ENCODE results near the gene ZNF827. TPM values are rescaled to one million over a fixed set of nuclear protein-coding genes. Genes with fewer than 3 reads are reported as not detected.

ZNF827 gene
- total RNA-seq, 1 donor from 2014 or later = 116 TPM

DNA sequence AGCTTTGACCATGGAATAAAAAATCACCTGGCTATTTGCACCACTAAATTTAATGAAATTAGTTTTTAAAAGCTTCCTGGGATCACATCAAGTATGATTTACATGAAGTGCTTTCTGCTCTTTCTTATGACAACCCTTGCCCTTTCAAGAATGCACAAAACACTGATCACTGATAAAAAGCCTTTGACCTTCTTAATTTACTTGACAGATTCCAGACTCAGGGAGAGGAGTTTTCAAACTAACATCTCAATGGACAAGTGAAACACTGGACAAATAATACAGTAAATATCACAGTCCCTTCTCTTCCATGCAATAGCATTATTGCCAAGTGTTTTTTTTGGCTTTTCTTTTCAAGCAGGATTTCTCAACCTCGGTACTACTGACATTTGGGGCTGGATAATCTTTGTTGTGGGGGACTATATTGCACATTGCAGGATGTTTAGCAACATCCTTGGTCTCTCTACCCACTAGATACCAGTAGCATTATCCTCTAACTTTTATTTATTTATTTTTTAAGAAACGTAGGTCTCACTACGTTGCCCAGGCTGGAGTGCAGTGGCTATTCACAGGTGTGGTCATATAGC is 86.3 kb downstream of the ZNF827 start:
- Mint-ChIP-seq H3K27ac (peak overlapping the region; percentile 83), H3K9me3 (no peaks in the 10 kb centered on the region), H3K36me3 (peaks cover 36% of the 10 kb centered on the region), H3K4me1 (peaks cover 29% of the 10 kb centered on the region), H3K27me3 (ENCODE audit: low read depth) (no peaks in the 10 kb centered on the region), H3K4me3 (no peak overlapping the region)
- no peak for DNase-seq (ENCODE audit: low spot score in 2 of 2, unreplicated experiment in 2 of 2)
- TF ChIP-seq, protein P1, sequence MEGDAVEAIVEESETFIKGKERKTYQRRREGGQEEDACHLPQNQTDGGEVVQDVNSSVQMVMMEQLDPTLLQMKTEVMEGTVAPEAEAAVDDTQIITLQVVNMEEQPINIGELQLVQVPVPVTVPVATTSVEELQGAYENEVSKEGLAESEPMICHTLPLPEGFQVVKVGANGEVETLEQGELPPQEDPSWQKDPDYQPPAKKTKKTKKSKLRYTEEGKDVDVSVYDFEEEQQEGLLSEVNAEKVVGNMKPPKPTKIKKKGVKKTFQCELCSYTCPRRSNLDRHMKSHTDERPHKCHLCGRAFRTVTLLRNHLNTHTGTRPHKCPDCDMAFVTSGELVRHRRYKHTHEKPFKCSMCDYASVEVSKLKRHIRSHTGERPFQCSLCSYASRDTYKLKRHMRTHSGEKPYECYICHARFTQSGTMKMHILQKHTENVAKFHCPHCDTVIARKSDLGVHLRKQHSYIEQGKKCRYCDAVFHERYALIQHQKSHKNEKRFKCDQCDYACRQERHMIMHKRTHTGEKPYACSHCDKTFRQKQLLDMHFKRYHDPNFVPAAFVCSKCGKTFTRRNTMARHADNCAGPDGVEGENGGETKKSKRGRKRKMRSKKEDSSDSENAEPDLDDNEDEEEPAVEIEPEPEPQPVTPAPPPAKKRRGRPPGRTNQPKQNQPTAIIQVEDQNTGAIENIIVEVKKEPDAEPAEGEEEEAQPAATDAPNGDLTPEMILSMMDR (IDR thresholded peaks at IDR 0.05; ENCODE audit: unreplicated experiment) = no peak

DNA sequence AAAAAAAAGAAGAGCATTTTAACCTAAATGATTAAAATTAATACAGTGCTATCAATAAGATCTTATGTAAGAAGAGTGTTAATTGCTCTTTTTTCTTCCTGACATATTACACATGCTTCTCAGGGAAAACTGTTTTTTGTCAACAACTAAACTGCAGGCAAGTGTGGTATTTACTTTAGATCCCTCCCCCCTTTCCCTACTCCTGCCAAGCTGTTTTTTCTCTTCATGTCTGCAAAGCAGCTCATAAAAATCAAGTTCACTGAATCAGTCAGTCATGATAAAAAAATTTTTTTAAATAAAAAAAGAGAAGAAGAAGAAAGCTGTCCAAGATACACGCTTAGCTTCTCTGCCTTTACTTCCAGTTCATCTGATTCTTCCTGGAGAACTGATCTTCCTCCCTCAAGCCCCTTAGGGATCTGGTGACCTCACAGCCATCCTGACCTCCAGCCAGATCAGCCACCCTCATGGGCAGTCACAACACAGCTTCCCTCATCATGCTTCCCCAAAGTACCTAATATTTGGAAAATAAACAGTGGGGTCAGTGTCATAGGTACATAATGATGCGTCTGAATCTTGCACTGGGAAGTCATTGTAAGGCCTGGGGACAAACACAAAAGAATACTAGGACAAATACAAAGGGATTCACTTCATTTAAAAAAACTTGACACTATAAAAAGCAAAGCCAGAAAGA is 87.0 kb downstream of the ZNF827 start:
- TF ChIP-seq, protein P1 (IDR thresholded peaks at IDR 0.05; ENCODE audit: unreplicated experiment) = no peak
- H3K27ac Mint-ChIP-seq = peak overlapping the region; percentile 83
- H3K9me3 Mint-ChIP-seq = no peaks in the 10 kb centered on the region
- DNase-seq (ENCODE audit: low spot score in 2 of 2, unreplicated experiment in 2 of 2) = no peak
- peaks cover 32% of the 10 kb centered on the region for H3K4me1 Mint-ChIP-seq
- H3K36me3 Mint-ChIP-seq = peaks cover 37% of the 10 kb centered on the region
- H3K4me3 Mint-ChIP-seq = no peak overlapping the region
- no peaks in the 10 kb centered on the region for H3K27me3 Mint-ChIP-seq (ENCODE audit: low read depth)

DNA sequence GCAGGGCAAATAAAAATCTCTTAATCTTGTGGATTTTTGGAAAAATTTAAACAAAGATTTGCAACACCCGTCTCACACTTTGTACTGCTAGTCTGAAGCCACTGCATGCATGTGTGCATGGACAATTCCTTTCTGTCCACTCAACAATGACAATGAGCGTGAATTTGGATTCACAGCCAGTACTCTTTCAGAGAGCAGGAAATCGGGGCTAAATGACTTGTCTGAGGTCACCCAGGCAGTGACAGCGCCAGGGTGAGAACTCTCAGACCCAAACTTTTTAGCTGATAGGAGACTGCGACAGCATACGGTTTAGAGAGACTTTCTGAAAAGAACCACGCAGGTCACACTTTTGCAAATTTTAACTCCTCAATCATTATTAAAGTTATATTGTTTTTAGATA is 90.9 kb downstream of the ZNF827 start:
- TF ChIP-seq, protein P1 (IDR thresholded peaks at IDR 0.05; ENCODE audit: unreplicated experiment) = no peak
- Mint-ChIP-seq H3K4me3 (no peak overlapping the region), H3K27me3 (ENCODE audit: low read depth) (no peaks in the 10 kb centered on the region), H3K27ac (peak overlapping the region; percentile 34), H3K36me3 (peaks cover 46% of the 10 kb centered on the region), H3K9me3 (no peaks in the 10 kb centered on the region), H3K4me1 (peaks cover 24% of the 10 kb centered on the region)
- DNase-seq (ENCODE audit: low spot score in 2 of 2, unreplicated experiment in 2 of 2) = no peak

DNA sequence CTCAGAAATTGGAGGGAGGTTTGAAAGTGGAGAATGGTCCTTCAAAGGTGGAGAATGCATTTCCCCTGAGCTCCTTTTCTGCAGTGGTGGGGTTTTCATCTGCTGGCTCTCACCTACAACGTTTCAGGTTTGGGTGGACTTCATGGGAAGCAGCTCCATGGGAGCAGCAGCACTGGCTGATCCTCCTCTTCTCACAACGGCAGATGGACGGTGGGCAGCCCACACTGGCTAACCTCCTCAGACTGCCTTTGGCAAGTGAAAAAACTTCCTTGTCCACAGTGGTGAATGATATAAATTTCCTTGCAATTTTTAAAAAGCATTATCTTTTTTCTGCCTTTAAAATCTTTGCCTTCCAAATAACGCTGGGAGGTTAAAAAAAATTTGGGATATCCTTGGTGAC is 93.5 kb downstream of the ZNF827 start:
- no peaks in the 10 kb centered on the region for H3K27me3 Mint-ChIP-seq (ENCODE audit: low read depth)
- peaks cover 61% of the 10 kb centered on the region for H3K36me3 Mint-ChIP-seq
- TF ChIP-seq, protein P1 (IDR thresholded peaks at IDR 0.05; ENCODE audit: unreplicated experiment) = no peak
- no peak overlapping the region for H3K27ac Mint-ChIP-seq
- H3K9me3 Mint-ChIP-seq = no peaks in the 10 kb centered on the region
- H3K4me3 Mint-ChIP-seq = no peak overlapping the region
- no peak for DNase-seq (ENCODE audit: low spot score in 2 of 2, unreplicated experiment in 2 of 2)
- peaks cover 8% of the 10 kb centered on the region for H3K4me1 Mint-ChIP-seq

DNA sequence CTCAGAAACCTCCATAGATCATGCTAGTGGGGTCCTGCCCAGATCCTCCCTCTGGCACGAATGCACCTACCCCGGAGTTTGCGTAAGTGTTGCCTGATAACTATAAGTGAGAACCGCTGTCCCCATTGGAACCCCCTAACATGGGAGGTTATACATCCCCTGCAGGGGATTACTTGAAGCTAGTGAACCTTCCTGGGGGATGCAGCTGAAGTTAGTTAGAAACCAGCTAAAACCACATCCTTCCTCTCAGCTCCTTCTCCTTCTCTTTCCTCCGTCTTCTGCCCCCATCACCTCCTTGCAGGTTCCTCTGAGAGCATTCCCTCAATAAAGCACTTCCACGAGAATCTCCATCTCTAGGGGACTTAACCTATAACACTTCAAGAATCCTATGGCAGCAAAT is 95.0 kb downstream of the ZNF827 start:
- Mint-ChIP-seq H3K27me3 (ENCODE audit: low read depth) (no peaks in the 10 kb centered on the region), H3K27ac (no peak overlapping the region), H3K36me3 (peaks cover 61% of the 10 kb centered on the region), H3K4me1 (peaks cover 8% of the 10 kb centered on the region), H3K4me3 (no peak overlapping the region), H3K9me3 (no peaks in the 10 kb centered on the region)
- DNase-seq (ENCODE audit: low spot score in 2 of 2, unreplicated experiment in 2 of 2) = no peak
- TF ChIP-seq, protein P1 (IDR thresholded peaks at IDR 0.05; ENCODE audit: unreplicated experiment) = no peak

Measured in mesothelial cell of epicardium (in vitro differentiated cells).